Epithelial cell of proximal tubule (primary cell): ENCODE measurements around the gene EDN2. TPM values are rescaled to one million over a fixed set of nuclear protein-coding genes. Genes with fewer than 3 reads are reported as not detected.

Experiments used
- DNase-seq: peaks from one replicate; pipeline ENCODE4 v3.0.0-alpha.2; 2011; ENCODE audit warnings: low read depth
- H3K4me3 ChIP-seq: 2 replicates; pipeline ENCODE4 v1.5.1; 2011; ENCODE audit warnings: low read depth, mild to moderate bottlenecking, low read length
- total RNA-seq: library from RNA; depleted of rRNA; stranded (reverse); fragments of >200 nt; gene quantifications from 2 replicates; pipeline ENCODE4 v1.2.3, GENCODE V29; 2015
- TF ChIP-seq, protein P1 (sequence below): conservative IDR thresholded peaks from 2 replicates; pipeline ENCODE4 v1.5.1; 2012; ENCODE audit warnings: low read depth, mild to moderate bottlenecking, low read length

EDN2 gene
- 2.2 and 6.3 TPM in 2 replicates for total RNA-seq

- H3K4me3 ChIP-seq: no peak within 1 kb of the TSS
Observed at GRCh38 chr1:41484402-41485241, at the start of gene EDN2. Gene EDN2, minus strand, starts transcription at chr1:41484683. Its CDS starts 82 bp downstream, at chr1:41484601.

DNA sequence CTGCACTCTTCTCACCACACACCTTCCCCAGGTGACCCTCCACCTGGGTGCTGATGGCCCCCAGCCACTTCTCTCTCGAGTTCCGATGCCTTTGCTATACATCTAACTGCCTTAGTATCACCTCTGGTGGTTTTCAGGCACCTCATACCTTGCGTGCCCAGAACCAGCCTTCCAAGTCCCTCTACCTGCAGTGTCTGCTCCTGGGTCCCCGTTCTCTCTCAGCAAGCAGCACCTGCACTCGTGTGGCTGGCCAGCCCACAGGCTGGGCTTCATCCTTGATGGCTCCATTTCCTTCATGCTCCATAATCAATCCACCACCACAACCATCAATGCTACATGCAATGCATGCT is 49.2 kb upstream of the EDN2 start:
- DNase-seq: no peak
- TF ChIP-seq, protein P1, sequence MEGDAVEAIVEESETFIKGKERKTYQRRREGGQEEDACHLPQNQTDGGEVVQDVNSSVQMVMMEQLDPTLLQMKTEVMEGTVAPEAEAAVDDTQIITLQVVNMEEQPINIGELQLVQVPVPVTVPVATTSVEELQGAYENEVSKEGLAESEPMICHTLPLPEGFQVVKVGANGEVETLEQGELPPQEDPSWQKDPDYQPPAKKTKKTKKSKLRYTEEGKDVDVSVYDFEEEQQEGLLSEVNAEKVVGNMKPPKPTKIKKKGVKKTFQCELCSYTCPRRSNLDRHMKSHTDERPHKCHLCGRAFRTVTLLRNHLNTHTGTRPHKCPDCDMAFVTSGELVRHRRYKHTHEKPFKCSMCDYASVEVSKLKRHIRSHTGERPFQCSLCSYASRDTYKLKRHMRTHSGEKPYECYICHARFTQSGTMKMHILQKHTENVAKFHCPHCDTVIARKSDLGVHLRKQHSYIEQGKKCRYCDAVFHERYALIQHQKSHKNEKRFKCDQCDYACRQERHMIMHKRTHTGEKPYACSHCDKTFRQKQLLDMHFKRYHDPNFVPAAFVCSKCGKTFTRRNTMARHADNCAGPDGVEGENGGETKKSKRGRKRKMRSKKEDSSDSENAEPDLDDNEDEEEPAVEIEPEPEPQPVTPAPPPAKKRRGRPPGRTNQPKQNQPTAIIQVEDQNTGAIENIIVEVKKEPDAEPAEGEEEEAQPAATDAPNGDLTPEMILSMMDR: no peak
- no peak overlapping the region for H3K4me3 ChIP-seq

More at GRCh38 chr1:41484402-41485241, at the start of gene EDN2:
- DNase-seq: no peak
- TF ChIP-seq, protein P1: peak; percentile 43

DNA sequence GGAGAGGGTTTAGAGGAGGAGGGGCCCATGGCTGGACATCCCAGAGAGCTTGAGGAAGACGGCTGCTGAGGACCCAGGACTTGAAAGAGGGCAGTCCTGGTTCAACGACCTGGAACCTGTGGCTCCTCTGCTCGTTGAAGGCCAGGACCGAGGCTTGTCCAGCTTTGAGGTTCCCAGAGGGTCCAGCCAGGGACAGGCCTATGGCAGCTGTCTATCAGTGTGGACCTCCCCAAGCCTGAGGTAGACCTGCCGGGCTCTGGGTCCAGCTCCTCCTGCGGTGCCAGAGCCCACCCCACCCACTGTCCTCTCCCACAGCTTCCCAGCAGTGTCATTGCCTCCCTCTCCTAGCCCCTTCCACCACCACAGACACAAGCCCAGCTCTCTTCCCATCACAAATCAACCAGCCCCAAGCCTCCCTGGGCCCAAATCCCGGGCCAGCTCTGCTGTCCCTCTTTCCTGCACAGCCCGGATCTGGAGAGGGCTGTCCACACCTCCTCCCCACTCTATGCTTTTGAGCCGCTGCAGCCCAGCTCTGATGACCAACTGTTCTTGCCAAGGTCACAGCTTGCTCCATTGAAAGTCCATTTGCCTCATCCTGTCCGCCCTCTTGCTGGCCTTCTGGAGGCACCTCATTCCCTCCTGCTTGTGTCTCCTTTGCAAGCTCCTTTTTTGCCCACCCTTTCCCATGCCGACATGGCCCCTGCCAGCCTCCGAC is 48.7 kb upstream of the EDN2 start:
- DNase-seq: no peak
- H3K4me3 ChIP-seq: no peak overlapping the region
- TF ChIP-seq, protein P1: no peak

GRCh38 chr1:41532206-41532975 is 47.9 kb upstream of the EDN2 start:
- no peak for DNase-seq
- no peak overlapping the region for H3K4me3 ChIP-seq
- TF ChIP-seq, protein P1: no peak

- no peak overlapping the region for H3K4me3 ChIP-seq
- no peak for DNase-seq
- TF ChIP-seq, protein P1: no peak
Observed at GRCh38 chr1:41530411-41530810, 45.9 kb upstream of the EDN2 start.

GRCh38 chr1:41529621-41530395 is 45.3 kb upstream of the EDN2 start:
- TF ChIP-seq, protein P1: no peak
- no peak for DNase-seq
- no peak overlapping the region for H3K4me3 ChIP-seq
